HG03571 (cell line): Measurements from ENCODE around the gene WDR7.

ENCODE experiments used
- ATAC-seq: cut with Tn5 transposase; IDR thresholded peaks from one replicate; pipeline ENCODE4 v1.9.1; 2021; ENCODE audit not compliant: unreplicated experiment

WDR7 gene

DNA sequence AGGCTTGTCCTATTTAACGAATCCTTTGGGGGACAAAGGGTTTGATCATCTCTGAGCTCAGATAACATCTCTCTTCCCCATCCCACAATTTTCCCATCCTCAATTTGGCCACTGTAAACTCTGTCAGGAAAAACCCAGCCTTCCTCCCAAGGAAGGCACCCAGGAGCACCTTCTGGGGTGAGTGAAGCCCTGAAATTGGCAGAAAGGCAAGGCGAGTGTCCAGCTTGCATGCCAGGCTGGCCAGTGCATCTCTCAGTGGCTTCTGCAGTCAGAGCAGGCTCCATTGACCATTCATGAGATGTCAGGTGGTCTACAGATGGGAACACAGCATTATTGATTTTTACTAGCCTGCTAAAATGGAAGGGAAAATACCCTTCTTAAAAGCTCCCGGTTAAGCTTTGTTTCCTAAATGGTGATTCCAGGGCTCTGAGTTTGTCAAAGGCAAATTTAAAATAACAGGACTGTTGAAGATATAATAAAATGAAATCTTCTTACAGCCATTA, 412.5 kb downstream of the WDR7 start:
- no peak for ATAC-seq

- no peak for ATAC-seq
Measured at GRCh38 chr18:57073501-57074187, 422.5 kb downstream of the WDR7 start.

DNA sequence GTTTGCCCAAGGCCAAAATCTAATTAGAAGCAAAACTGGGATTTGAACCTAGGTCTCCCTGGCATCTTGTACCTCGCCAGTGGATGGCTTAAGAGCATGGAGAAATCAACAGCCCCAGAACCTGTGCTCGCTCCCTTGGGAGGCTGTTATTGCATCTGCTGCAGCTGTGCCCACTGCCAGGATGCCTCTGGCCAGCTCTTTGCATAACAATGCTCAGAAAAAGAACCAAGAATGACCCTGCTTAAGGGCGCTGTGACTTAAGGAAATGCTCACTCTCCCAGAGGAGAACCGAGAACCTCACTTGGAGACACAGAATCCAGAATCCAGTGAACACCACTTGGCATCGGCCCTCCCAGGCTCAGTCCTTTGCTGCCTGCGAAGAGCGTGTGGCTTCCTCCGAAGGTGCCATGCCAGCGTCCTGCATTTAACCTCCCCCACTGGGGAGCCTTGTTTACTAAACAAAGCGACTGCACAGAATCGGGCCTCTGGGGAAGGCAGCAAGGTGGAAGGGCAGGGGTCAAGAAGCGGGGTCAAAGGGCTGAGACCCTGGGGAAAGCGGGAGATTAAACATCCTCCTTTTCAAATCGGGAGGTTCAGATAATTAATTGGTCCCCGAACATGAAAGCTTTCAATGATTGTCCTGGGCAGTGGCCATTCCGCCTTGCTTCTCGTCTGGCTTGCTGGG, 424.7 kb downstream of the WDR7 start:
- ATAC-seq = no peak

GRCh38 chr18:57077005-57077765, 426.0 kb downstream of the WDR7 start:
- ATAC-seq = no peak

- ATAC-seq = peak; percentile 95
Measured at GRCh38 chr18:57077786-57078552, 426.8 kb downstream of the WDR7 start.

DNA sequence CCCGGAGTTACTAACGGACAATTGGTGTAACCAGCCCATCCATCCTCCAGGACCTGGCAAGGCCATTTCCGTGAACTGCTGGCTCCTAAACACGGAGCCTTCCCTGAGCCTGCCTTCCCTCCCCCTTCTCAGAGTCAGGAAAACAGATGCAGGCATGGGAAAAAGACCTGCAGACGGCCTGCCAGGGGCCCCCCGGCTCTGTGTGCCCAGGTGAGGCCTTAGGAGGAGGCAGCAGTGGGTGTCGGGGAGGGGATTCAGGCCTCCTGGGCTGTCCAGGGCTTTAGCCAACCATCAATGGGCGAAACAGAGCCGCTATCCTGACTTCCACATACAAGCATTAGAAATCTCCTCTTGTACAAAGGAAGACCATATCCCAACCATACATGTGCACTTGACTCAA, 427.5 kb downstream of the WDR7 start:
- ATAC-seq = no peak

DNA sequence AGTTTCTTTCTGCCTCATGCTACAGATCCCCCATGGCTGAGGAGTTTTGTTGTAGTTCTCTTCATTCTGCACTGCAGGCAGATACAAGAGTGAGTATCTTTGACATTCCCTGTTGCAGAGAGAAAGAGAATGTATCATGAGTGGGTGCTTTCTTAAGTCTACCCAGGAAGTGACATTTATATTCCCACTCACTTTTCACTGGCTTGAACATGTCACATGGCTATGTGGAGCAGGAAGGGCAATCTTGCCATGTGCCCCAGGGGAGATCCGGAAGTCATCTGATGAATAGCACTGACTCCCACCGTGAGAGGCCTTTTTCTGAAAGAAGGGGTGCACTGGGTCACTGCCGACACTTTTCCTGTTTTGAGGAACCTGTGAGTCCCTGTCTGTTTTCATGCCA, 429.3 kb downstream of the WDR7 start:
- no peak for ATAC-seq

DNA sequence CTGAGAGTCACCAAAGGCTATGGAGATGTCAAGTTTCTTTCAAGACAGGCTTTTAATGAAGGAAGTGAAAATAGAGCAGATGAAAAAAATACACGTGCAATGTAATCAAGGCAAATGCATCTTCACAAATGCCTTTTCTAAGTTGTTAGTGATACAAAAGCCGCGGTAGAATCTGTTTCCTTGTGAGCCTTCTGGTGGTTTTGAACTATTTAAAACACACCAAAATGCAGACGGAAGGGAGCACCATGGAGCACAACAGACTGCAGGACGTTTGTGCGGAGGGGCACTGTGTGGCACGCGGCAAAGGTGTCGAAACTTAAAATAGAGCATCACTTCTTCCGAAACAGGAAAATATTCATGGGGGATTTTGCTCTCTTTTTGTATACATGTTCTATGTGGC, 430.7 kb downstream of the WDR7 start:
- no peak for ATAC-seq

DNA sequence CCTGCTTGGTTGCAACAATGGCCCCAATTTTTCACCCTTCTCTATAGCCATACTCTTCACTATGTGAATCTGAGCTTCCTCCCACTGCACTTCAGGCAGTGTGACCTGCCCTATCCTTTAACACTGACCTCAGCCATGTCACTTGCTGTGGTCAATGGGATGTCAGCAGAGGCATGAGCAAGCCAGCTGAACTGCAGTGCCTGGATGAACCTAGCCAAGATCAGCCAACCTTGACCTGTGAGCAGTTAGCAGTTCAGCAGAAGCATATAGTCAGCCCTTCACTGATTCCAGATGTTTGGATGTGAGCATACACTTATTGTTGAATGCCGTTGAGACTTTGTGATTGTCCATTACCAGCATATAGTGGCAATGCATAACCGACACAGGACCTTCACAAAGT, 432.3 kb downstream of the WDR7 start:
- ATAC-seq = no peak

- peak; percentile 79 for ATAC-seq
Measured at GRCh38 chr18:57084331-57085271, 433.4 kb downstream of the WDR7 start.

GRCh38 chr18:57085371-57085770, 434.2 kb downstream of the WDR7 start:
- ATAC-seq = no peak

- no peak for ATAC-seq
Measured at GRCh38 chr18:57086163-57086562, 435.0 kb downstream of the WDR7 start.
